A549 treated with Hydrocortisone at 1 μM for 4 hours (cell line): Measurements from ENCODE around the gene HRH1. TPM values are rescaled to one million over a fixed set of nuclear protein-coding genes. Genes with fewer than 3 reads are reported as not detected.

Experiments used
- total RNA-seq: library from RNA; stranded (reverse); fragments of 200-300 nt; extraction: Qiagen RNA extraction; gene quantifications from 5 replicates; pipeline ENCODE4 v1.2.3, GENCODE V29; 2022

HRH1 gene, protein sequence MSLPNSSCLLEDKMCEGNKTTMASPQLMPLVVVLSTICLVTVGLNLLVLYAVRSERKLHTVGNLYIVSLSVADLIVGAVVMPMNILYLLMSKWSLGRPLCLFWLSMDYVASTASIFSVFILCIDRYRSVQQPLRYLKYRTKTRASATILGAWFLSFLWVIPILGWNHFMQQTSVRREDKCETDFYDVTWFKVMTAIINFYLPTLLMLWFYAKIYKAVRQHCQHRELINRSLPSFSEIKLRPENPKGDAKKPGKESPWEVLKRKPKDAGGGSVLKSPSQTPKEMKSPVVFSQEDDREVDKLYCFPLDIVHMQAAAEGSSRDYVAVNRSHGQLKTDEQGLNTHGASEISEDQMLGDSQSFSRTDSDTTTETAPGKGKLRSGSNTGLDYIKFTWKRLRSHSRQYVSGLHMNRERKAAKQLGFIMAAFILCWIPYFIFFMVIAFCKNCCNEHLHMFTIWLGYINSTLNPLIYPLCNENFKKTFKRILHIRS
- 6.4 to 7.3 TPM (median 6.9 TPM) in 5 replicates for total RNA-seq

DNA sequence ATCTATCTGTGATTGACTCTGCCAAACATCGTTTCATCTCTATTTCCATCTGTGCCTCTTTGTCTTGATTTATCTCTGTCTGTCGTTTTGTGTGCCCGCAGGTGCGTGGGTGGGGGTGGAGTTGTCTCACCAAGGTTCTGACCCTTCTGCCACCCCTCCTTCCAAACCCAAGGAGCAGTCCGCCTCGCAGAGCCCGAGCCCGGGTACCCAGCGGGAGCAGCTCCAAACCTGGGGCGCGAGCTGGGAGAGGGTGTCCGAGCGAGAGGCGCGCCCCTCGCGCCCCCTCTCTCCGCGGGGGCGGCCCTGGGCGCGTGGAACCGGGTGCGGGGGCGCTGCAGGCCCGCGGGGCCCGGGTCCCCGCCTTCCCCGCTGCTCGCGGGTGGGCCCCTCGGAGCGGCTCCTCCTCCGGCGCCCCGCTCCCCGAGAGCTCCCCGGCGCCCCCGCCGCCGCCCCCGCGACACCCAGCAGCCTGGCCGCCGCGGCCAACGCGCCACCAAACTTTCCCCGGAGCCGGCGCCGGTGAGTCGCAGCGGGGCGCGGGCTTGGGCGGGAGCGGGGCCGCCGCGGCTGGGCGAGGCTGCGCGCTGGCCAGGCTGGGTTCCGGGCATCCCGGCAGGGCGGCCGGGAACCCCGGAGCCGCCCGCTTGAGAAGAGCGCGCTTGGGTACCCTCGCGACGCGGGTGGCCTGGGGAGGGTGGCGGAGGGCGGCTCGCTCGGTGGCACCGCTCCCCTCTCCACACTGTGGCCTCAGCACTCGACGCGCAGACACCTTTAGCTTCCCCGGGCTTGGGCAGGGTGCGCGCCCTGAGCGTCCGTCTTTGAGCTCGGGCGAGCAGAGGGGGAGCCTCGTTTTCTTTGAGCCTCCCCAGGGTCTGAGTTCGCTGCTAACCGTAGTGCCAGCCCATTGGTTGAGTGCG, at the start of gene HRH1:
Gene HRH1 (plus strand): TSS at position 458 of the 917 bp plus-strand sequence. CDS start 104,545 bp downstream, outside the sequence.

DNA sequence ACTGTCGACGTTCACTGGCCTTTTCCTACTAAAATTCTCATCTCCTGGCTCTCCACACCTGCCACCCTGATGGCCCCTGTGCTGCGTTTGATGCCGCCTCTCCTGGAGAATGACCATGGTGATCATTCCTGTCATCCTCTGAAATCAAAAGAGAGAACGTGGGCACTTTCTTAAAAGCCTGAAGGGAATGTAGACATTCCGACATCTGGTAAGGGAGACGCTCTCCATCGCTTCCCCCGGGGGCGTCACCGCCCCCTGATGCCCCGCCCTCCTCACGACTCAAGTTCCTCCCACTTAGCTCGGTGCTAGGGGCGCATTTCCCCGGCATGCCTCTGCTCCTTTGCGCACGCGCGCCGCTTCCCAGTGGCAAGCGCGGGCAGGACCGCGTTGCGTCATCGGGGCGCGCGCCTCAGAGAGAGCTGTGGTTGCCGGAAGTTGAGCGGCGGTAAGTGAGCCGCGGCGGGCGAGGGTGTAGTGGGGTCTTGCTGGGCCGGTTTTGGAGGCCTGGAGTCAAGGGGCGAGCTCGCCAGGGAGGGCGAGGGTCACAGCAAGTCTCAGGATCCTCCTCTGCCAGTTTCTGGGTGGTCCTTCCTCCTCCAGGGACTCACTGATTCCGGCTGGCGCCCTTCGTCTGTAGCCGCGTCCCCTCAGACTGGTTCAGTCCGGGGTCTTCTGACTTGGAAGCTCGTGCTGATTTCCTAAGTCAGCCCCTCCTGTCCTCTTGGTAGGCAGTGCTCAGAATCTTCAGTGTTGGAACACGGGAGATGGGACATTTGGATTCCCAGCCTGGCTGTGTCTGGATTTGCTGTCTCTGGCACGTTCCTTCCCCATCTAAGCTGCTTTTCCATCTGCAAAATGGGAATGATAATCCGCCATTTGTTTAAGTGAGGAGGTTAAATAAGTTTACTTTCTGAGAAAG, 118.0 kb downstream of the HRH1 start, which contains the start of gene ATG7:
Gene ATG7 (plus strand): TSS at position 412 of the 919 bp plus-strand sequence. CDS start 26,299 bp downstream, outside the sequence.

Other genes with a start within 250 kb of the HRH1 start
- 0.06 TPM in 1 of 5 replicates, not detected in the others for gene SLC6A1, start 161.7 kb upstream of the HRH1 start, total RNA-seq
- 14.6 to 21.9 TPM (median 15.8 TPM) in 5 replicates for gene ATG7, start 117.9 kb downstream of the HRH1 start, total RNA-seq